ENCODE data around the gene OR6C2.

Gene OR6C2

DNA sequence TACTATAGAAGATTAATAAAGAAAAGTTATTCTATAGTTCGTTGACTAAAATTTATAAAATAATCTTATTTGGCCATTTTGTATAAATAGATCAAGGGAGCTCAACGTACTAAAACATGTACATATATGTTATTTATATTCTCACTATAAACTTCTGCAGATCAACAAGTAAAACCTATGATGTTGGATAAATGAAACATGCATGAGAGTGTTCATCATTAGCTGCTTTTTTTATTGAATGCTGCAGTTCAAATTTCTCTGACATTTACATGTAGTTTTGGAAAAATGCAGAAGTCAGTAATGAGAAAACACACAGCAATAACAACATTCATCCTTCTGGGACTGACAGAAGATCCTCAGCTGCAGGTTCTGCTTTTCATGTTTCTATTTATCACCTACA, 48.2 kb downstream of the OR6C2 start, which contains the start of gene OR6C68:
Gene OR6C68 (plus strand): TSS at position 301 of the 400 bp plus-strand sequence. CDS start 0 bp downstream, at position 301.
- Histone ChIP-seq H3K4me2 (no peak within 1 kb of the TSS), H3K9ac (no peak within 1 kb of the TSS), H4K20me1 (ENCODE audit: insufficient read depth) (no peaks in the 10 kb centered on the region), H3K36me3 (ENCODE audit: insufficient read depth) (no peaks in the 10 kb centered on the region), H3K27ac (no peak within 1 kb of the TSS), H3K4me3 (IDR thresholded peaks at IDR 0.05; ENCODE audit: insufficient read depth, low read depth, low read length) (no peak within 1 kb of the TSS), H3K27me3 (ENCODE audit: insufficient read depth, low read depth) (no peaks in the 10 kb centered on the region), H3K4me1 (ENCODE audit: low read depth, poor library complexity, severe bottlenecking) (no peaks in the 10 kb centered on the region), H3K79me2 (ENCODE audit: insufficient read depth, low read depth) (no peaks in the 10 kb centered on the region), H2AFZ (ENCODE audit: low read depth) (no peak within 1 kb of the TSS)
- TF ChIP-seq, protein P1, sequence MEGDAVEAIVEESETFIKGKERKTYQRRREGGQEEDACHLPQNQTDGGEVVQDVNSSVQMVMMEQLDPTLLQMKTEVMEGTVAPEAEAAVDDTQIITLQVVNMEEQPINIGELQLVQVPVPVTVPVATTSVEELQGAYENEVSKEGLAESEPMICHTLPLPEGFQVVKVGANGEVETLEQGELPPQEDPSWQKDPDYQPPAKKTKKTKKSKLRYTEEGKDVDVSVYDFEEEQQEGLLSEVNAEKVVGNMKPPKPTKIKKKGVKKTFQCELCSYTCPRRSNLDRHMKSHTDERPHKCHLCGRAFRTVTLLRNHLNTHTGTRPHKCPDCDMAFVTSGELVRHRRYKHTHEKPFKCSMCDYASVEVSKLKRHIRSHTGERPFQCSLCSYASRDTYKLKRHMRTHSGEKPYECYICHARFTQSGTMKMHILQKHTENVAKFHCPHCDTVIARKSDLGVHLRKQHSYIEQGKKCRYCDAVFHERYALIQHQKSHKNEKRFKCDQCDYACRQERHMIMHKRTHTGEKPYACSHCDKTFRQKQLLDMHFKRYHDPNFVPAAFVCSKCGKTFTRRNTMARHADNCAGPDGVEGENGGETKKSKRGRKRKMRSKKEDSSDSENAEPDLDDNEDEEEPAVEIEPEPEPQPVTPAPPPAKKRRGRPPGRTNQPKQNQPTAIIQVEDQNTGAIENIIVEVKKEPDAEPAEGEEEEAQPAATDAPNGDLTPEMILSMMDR (conservative IDR thresholded peaks at IDR 0.05; ENCODE audit: low read depth, low read length) = no peak

DNA sequence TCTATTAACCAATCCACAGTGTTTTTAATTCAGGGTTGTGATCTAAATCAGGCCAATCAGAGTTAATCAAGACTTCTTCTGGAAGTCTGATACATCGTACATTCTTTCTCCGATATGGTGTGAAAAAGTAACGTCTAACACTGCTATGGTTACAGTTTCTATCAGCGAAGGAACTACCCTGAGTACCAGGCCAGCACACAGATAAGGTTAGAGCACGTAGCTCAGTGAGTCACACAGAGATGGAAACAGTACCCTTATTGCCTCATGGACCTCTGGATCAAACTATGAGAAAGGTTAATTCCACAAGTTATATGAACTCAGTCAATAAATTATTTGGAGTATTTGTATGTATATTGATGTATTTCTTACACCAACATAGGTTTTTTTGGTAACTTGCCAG, 51.6 kb downstream of the OR6C2 start:
- no peaks in the 10 kb centered on the region for H3K79me2 ChIP-seq (ENCODE audit: insufficient read depth, low read depth)
- H3K4me3 ChIP-seq (IDR thresholded peaks at IDR 0.05; ENCODE audit: insufficient read depth, low read depth, low read length) = no peak overlapping the region
- no peaks in the 10 kb centered on the region for H4K20me1 ChIP-seq (ENCODE audit: insufficient read depth)
- H3K9ac ChIP-seq = no peak overlapping the region
- H3K27me3 ChIP-seq (ENCODE audit: insufficient read depth, low read depth) = no peaks in the 10 kb centered on the region
- TF ChIP-seq, protein P1 (conservative IDR thresholded peaks at IDR 0.05; ENCODE audit: low read depth, low read length) = no peak
- H3K4me1 ChIP-seq (ENCODE audit: low read depth, poor library complexity, severe bottlenecking) = no peaks in the 10 kb centered on the region
- H3K4me2 ChIP-seq = no peak overlapping the region
- H3K36me3 ChIP-seq (ENCODE audit: insufficient read depth) = no peaks in the 10 kb centered on the region
- H2AFZ ChIP-seq (ENCODE audit: low read depth) = no peak overlapping the region
- no peak overlapping the region for H3K27ac ChIP-seq

DNA sequence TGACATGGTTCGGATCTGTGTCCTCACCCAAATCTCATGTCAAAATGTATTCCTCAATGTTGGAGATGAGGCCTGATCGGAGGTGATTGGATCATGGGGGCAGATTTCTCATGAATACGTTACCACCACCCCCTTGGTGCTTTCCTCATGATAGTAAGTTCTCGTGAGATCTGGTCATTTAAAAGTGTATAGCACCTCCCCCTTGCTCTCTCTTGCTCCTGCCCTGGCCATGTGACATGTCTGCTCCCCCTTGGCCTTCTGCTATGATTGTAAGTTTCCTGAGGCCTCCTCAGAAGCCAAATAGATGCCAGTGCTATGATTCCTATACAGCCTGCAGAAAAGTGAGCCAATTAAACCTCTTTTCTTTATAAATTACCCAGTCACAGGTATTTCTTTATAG, 55.4 kb downstream of the OR6C2 start:
- H3K27ac ChIP-seq = no peak overlapping the region
- TF ChIP-seq, protein P1 (conservative IDR thresholded peaks at IDR 0.05; ENCODE audit: low read depth, low read length) = no peak
- no peak overlapping the region for H3K9ac ChIP-seq
- H3K4me2 ChIP-seq = no peak overlapping the region
- H3K27me3 ChIP-seq (ENCODE audit: insufficient read depth, low read depth) = no peaks in the 10 kb centered on the region
- H3K79me2 ChIP-seq (ENCODE audit: insufficient read depth, low read depth) = no peaks in the 10 kb centered on the region
- H3K4me3 ChIP-seq (IDR thresholded peaks at IDR 0.05; ENCODE audit: insufficient read depth, low read depth, low read length) = no peak overlapping the region
- no peak overlapping the region for H2AFZ ChIP-seq (ENCODE audit: low read depth)
- H3K4me1 ChIP-seq (ENCODE audit: low read depth, poor library complexity, severe bottlenecking) = no peaks in the 10 kb centered on the region
- no peaks in the 10 kb centered on the region for H3K36me3 ChIP-seq (ENCODE audit: insufficient read depth)
- no peaks in the 10 kb centered on the region for H4K20me1 ChIP-seq (ENCODE audit: insufficient read depth)

DNA sequence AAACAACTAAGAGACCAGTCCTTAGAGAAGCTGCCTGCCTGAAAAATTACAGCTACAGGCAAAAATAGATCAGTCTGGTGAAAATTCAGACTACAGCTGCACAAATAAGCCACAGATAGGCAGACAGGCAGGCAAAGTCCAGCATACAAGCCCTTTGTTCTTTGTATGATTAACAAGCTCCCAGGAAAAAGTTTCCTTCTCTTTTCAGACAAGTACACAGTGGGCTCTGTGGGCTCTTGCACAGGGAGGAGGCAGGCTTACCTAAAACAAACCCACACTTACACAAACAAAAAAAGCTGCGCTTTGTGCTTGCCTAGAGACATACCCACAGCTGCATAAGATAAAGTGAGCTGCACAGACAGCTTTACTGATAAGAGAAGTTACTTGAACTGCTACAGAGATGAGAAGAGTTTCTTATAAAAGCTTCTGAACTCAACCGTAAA, 56.0 kb downstream of the OR6C2 start:
- no peak overlapping the region for H3K27ac ChIP-seq
- H3K4me2 ChIP-seq = no peak overlapping the region
- TF ChIP-seq, protein P1 (conservative IDR thresholded peaks at IDR 0.05; ENCODE audit: low read depth, low read length) = no peak
- no peaks in the 10 kb centered on the region for H3K79me2 ChIP-seq (ENCODE audit: insufficient read depth, low read depth)
- no peaks in the 10 kb centered on the region for H4K20me1 ChIP-seq (ENCODE audit: insufficient read depth)
- H3K4me3 ChIP-seq (IDR thresholded peaks at IDR 0.05; ENCODE audit: insufficient read depth, low read depth, low read length) = no peak overlapping the region
- H3K27me3 ChIP-seq (ENCODE audit: insufficient read depth, low read depth) = no peaks in the 10 kb centered on the region
- no peaks in the 10 kb centered on the region for H3K4me1 ChIP-seq (ENCODE audit: low read depth, poor library complexity, severe bottlenecking)
- no peaks in the 10 kb centered on the region for H3K36me3 ChIP-seq (ENCODE audit: insufficient read depth)
- no peak overlapping the region for H2AFZ ChIP-seq (ENCODE audit: low read depth)
- no peak overlapping the region for H3K9ac ChIP-seq

Data from KMS-11 (cell line).